ENCODE data around the gene LEKR1.
"Not testable (repeated sequence)": the region's sequence is repeated elsewhere in the genome, so short reads cannot be mapped to it uniquely, and the experiment has no call there.

LEKR1 gene

DNA sequence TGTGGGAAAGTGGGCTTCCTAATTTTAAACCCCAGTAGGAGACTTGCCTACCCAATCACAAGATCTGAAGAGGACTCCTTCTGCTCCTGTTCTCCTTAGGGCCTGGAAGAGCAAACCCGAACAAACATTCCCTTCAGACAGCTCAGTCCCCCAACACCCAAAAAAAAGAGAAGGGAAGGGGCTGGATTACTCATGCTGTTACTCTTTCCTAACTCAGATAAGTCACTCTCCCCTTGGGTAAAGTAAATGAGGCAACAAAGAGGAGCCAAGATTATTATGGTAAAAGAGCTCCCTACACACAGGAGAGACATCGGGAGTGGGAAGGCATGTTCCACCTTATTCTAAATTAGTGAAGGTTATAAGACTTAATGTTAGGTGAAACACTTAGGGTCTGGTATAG is 18.1 kb upstream of the LEKR1 start:
- DNase-seq: no peak

DNA sequence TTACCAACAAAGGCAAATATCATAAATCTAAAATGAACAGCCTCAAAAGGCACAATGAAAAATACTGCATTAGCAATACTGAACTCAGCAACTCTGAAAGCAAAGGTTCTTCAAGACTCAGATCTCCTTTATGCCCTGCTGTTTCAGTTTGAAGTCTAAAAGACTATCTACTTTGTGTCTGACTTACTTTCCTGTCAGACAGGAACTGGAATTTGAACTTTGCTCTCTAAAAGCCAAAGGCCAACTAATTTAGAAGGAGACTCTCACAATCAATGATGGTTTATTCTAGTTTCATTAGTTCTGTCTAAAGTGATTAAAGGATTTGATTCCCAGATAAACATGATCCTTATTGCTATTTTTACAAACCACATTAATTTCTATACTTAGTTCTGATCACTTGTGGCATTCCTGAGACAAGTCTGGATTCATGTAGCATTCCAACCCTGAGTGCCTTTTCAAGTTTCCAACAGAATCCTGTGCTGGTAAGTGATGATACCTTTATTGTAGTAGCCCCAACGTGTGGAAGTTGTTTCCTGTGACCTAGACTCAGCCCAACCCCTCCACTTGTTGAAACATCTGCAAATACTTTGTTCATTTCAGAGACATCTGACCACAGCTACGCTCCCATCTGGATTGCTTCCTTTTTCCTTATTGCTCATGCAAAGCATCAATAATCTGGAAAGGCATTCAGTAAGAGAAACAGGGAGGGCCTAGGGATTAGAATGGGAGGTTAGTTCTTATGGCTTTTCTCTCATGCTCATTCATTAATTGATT is 14.9 kb upstream of the LEKR1 start:
- no peak for DNase-seq

DNA sequence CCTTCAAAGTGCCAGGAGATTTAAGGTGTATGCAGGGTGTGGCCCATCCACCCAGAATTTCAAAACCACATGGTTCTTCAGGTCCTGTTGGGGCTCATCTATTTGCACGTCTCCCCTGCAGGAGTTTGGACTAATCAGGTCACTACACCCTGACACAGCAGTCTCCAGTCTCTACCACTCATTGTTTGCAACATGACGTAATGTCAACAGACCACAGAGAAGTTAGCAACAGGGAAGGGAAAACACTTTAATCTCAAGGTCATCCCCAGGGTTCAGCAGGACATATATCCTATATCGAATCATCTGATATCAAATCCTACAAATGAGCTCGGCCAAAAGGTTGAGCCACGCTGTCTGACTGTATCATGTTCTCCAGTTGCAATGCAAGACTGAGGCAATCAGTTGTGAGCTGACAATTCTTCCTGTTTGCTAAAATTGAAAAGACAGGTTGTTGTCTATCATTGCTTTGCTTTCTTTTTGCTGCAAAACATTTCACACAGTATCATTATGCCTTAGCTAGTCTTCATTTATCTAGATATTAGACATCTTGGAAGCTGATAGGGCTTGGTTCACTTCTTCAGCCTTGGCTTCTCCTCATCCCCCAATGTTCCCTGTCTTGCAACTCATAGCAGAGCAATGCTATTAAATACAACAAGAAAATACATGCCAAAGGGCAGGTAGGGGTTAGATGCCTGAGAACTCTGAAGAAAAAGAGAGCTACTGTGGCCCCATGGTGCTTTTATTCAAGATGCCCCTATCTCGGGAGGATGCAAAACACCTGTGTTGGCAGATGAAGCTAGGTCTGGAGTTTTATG is 13.4 kb upstream of the LEKR1 start:
- DNase-seq: no peak

DNA sequence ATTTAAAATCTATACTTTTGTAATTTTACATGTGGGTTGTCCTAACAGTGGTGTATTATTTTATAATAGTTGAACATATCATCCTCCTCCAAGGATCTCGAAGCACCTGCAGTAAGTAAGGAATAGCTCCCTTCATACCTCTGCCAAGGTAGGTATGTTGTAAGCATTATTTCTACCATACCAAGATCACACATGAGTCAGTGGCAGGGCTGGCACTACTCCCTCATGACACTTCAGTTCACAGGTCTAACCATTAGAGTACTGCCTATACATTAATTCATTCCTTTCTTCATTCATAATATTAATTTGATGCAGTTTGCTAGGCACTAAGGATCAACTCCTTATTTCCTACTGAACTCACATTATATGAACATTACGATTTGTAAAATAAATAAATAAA is 11.9 kb upstream of the LEKR1 start:
- no peak for DNase-seq

DNA sequence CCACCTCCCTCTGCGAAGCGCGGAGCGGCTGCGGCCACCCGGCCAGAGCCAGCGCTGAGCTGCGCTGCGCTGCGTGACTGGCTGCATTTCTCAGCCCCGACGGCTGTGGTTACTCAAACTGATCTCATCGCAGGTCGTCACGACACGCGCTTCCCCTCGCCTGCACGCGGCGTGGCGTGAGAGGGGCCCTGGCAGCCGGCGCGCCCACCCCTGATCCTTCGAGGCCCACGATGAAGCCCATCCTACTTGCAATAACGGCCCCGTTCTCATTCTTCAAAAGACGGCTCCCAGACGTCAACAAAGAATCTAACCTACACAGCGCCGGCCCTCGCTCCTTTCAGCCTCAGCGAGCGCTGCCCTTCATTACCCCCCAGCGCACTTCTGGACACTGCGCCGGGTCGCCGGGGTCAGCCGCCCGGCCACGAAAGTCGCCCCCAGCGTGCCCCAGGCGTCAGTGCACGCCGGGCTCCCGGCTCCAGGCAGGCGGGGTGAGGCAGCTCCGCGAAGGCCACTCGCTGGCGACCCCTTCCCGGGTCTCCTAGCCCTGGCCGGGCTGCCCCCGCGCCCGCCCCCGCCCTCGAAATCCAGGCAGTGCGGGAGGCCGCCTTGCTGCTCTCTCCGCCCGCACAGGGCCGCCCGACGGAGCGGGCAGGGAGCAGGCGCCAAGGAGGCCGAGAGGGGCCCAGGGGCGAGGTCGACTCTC is 9.9 kb upstream of the LEKR1 start:
- DNase-seq: no peak

DNA sequence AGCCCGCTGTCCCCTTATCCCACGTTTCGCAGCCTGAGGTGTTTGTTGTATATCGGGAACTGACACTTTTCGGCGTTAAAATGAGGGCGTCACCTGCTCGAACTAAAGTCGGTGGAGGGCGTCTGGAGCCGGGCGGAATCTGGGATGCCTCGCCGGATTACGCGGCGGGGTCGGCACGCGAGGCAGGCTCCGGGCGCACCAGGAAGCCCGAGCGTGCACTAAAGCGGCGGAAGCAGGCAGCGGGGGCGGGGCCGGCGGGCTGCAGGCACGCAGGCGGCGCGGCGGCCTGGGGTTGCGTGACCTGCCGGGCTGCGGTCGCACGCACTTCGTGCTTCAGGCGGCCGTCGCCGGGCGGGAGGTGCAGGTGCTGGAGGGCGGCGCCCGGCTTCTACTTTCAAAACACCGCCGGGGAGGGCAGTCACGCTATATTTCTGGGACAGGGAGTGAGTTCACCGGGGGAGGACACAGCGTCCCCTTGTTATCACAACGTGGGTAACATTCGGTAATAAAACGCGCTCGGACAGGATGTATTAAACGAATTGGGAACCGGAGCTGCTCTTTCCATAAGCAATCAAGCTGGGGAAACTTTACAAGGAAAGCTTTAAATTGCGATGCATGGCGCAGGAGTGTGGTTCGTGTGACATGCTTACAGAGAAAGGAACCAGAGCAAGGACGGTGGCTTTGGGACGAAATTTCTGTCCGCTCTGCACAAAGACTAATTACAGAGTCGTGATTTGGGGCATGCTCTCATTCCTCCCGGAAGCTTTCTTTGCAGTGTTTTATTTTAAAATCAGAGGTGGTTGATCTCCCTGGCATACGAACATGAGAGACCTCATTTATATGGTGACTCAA is 9.1 kb upstream of the LEKR1 start:
- peak; percentile 80 for DNase-seq

DNA sequence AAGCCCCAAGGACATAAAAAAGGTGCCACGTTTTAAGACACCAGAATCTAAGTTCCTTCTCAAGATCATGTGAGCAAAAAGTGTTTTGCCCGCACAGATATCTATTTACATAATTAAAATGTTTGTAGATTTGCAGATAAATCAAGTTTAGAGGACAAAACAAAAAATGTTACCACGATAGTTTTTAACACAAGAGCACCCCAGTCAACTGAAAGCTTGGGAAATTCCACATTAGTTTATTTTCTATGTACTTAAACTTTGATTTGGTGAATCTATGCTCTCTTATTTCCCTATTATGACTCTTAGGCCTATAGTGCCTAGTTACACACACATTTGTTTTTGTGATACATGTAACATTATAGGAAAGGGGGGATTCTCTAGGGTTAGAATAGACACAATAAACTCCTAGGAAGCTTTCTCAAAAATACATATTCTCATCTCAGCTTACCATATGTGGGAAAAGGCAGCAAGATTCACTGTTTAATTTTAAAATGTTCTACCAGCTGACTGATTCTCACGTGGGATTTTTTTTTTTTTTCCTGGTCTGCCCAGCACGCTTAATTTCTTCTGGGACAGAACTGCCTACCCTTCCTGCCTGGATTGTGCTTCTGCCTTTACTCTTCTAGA is 8.4 kb upstream of the LEKR1 start:
- no peak for DNase-seq

DNA sequence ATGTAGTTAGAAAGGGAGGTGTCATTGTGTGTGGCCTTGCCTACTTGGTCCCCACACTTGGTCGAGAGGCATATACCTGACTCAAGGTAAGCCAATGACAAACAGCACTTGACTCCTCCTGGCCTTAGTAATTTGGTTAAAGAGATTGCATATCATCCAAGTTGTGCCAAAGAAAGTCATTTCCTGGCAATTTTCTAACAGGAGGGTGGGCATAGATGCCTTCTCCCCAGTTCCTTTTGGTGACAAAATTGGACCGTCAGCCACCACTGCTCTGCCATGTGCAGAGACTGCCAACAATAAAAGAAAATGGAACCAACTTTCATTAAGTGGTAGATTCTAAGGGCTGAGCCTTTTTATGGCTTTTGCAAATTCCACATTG is 7.9 kb upstream of the LEKR1 start:
- DNase-seq: no peak

DNA sequence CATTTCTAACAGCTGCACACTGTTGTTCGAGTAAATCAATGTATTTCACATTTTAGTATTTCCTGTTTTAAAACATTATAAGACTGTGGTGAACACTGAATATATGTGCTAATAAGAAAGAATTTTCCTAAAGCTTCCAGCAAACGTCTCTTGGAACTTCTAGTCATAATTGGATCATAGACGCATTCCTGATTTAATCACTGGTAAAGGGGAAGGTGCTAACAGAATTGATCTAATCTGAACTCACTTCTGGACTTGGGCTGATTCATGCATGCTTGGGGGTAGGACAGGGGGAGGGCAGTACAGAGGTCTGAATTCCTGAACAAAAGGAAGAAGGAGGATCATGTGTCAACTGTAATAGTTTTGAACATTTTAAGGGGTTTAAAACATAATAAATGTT is 7.3 kb upstream of the LEKR1 start:
- DNase-seq: no peak

DNA sequence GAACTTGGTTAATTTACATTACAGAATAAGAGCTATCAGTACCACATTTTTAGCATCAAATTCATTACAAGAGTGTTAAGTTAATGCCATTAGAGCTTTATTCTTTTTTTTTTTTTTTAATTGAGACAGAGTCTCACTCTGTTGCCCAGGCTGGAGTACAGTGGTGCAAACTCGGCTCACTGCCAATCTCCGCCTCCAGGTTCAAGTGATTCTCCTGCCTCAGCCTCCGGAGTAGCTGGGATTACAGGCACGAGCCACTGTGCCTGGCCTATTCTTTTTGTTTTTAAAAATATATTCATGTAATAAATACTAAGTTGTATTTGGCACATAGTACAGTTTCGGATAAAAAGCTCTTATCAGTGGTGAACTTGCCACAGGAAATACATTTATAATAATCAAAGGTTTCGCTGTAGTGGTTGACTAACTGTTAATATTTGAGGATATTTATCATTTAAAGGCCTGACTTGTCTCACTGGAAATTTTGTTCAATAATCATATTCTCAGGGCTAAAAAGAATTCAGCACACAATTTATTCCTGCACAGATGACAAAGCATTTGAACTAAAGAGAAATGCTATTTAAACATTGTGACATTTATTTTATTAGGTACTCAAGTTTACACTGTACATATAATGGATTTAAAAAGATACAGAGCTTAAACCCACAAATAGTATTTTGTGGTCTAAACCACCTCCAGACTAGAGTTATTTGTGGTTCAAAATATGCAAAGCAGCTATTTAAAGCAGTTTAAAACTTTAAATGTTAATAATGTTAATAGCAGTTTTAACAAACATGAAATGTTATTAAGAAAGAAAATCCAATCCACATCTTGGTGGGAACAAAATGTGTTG is 6.1 kb upstream of the LEKR1 start:
- DNase-seq: no peak

DNA sequence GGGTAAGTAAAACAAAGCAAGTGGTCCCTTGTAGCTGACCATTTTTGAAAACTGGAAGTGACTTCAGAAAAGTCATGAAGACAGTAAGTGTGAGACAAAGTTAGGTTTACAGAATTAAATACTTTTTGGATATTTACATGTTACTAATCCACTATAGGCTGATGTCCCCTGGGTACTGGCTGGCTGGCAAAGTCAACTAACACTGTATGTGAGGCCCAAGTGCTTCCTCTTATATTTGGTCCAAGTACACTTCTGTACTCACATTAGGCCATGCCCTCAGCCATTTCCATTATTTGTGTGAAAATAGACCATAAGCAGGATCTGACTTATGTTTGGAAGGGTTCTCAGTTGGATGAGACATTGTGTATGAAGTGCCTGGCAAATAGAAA is 5.5 kb upstream of the LEKR1 start:
- no peak for DNase-seq

DNA sequence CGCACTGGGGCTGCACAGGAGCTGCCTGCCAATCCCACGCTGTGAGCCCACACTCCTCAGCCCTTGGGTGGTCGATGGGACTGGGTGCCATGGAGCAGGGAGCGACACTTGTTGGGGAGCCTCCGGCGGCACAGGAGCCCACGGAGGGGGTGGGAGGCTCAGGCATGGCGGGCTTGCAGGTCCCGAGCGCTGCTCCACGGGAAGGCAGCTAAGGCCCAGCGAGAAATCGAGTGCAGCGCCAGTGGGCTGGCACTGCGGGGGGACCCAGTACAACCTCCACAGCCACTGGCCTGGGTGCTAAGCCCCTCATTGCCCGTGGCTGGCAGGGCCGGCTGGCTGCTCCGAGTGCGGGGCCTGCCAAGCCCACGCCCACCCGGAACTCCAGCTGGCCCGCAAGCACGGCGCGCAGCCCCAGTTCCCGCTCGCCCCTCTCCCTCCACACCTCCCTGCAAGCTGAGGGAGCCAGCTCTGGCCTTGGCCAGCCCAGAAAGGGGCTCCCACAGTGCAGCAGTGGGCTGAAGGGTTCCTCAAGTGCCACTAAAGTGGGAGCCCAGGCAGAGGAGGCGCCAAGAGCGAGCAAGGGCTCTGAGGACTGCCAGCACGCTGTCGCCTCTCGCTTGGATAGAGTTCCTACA is 3.4 kb upstream of the LEKR1 start:
- DNase-seq: not testable (repeated sequence)

DNA sequence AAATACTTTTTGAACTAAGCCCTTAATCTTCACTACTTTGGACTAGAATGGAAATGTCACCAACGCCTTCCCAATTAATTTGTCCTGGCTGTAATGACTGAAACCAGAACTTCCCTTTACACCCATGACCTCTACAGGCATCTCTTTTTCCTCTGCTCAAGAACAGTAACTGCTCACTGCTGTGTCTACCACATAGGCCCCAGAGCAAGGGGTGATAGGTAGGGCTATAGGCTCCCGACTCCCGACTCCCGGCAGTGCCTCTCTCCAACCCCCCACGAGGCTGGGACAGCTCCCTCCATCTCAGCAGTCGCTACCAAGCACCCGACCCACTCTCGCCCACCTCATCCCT is 384 bp upstream of the LEKR1 start:
- DNase-seq: peak; percentile 52

DNA sequence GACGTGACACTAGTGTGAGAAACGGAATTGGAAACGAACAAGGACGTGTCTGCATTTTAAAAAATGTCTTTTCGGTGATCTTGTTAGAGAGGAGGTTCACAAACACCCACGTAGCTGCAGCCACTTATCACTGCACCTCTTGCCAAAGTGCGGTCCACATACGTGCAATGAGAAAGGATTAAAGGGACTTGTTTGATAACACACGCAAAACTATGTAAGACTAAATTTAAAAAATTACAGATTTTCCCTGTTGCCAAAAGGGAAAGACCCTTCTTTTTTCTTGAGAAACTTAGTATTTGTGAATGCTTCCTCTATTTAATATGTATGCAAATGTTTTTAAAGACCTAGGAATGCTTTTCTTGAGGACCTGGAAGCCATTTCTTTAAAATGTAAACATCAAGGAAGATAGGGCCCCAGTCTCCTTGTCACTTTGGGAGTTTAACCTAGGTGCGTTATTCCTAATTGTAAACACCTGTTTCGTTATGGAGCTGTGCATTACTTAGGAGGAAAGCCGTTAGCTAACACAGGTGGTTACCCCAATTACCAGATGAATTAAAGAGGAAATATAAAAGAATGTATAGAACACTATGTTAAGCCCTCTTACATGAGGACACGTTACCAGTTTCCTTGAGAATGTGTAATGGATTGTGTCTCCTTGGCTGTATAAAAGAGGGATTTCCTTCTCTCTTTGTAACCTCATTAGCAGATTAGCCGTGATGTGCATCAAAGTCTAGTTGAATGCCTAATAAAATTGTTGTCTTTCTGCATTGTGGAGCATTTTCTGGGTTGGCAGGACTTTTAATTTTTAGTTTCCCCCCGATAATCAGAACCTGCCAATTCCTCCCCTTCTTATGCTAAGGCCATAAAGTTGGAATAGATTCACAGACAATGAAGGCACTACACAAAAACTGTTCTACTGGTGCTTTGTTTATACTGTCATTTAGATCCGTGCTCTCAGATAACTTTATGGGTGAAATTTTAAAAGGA is 1.0 kb downstream of the LEKR1 start:
- no peak for DNase-seq

DNA sequence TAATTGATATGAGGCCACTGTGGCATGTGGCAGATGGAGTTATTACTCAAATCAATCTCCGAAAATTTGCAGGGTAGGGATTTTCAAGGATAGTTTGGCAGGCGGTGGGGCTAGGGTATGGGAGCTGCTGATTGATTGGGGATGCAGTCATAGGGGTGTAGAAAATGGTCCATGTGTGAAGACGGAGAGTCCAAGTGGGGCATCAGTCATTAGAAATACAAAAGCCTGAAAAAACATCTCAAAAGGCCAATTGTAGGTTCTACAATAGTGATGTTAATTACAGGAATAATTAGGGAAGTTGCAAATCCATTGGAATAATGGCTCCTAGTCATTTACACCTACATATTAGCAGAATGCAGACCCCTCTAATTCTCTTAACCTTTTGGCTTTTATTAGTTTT is 4.9 kb downstream of the LEKR1 start:
- no peak for DNase-seq

DNA sequence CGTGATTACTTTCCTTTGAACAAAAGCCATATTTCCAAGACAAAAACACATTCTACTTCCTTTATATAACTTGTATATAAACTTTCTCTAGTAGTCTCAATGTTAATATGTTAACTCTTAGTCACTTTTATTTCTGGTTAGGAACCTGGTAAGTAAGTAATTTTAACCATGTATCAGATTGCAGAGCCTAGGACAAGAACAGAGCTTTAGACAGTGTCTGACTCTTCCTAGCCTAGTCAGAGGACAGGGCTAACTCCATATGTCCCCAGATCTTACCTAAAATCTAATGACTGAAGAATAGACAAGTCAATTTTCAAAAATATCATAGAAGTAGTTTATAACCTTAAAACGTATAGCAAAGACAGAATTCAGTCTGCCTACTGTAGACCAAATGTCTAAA is 8.3 kb downstream of the LEKR1 start:
- DNase-seq: no peak

DNA sequence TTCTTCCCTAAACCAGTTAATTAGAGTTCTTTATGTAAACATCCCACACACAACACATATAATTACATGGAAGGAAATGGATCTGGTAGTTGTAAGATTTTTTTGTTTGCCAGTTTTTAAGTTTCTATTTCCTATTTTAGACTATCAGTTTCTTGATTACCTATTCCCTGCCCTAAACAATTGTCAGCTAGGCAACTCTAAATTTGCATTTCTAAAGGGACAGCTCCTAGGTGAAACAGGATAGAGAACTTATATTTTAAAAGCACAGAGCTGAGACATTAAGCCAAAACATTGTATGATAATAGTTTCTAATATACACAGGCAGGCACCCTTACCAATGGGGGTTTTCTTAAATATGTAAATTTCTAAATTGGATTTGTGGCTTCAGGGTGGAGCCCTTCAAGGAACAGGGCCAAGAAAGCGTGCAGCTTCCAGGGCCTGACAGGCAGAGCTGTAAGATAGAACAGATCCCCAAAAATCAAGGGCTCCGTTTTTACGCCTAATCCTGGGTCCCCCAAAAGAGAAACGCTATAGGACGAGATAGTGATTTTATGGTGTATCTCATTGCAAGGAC is 8.9 kb downstream of the LEKR1 start:
- no peak for DNase-seq

DNA sequence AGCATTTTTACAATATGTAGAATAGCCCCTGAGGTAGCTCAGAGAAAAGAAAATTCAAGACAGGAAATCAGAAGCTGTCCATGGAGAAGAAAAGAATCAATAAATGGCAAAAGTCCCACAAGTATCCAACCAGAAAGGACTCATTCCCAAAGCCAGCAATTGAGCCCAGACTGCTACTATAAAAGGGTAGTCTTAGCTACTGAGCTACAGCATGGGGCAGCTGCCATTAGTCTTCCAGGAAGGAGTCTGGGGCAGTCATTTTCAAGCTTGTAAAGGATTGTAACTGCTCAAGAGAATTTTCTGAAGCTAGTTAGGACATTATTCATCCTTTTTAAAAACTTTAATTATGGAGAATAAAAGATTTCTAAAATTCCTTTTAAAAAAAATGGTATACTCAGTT is 10.5 kb downstream of the LEKR1 start:
- DNase-seq: no peak

DNA sequence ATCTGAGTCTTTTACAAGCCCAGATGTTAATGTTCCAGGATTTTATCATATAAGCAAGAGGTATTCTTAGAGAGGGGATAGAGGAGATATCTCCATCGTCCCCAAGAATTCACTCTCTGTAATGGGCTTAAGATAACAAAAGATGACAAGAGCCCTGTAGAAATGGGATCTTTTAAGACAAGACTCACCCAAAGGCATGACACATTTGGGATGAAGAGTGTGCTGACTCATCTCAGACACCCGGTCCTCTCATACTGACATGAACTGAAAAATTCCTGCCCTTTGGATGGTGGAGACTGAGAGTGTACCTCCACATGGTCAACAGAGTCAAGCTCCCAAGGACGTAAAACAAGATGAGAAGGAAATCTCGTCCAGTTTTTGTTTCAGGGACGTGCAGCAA is 11.0 kb downstream of the LEKR1 start:
- no peak for DNase-seq
